Stimulated activated CD4-positive, alpha-beta T cell treated with anti-CD3 and anti-CD28 coated beads, Interleukin-1b, Interleukin-23, amount 100 ng/mL, for 4 hours (primary cell): ENCODE results near the gene PPP1R1B.

ENCODE experiments used
- DNase-seq, 2 donors: peaks; one replicate each; pipeline ENCODE4 v3.0.0-alpha.2; 2020; ENCODE audit warnings: low read depth in 2 of 2

Gene PPP1R1B

DNA sequence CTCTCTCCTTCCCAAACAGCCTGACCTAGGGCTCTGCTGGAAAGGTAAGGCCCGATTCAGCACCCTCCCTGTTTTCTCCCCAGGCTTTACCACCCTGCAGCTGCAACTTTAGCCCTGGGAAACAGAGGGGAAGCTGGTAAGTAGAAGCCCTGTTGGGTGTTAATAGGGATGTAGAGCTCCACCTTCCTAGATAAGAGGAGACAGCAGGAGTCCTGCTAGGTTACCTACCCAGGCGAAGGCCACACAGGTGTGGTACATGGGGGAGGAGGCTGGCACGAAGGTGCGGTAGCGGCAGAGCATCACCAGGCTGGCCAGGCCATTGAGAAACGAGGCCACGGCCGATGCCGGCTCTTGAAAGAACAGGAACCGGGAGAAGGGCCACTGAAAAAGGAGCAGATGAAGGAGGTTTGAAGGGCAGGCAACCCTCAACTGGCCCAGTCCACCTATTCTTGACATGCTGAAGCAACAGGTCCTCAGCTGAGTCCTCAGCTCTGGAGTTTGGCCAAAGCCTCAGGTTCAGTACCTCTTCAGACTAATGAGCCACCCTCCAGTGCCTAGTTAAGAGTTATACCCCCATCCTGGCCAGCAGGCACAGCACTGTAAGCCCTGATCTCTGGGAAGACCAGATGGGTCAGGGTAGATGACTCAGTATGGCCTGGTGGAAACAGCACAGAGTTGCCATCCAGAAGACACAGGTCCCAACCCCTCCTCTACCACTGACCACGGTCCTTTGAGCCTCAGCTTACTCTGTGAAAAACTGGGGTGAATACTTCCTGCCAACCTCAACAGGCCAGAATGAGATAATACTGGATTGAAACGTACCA lies 57.8 kb downstream of the PPP1R1B start:
- no peak for DNase-seq
